ENCODE results near the gene GLA. TPM values are rescaled to one million over a fixed set of nuclear protein-coding genes. Genes with fewer than 3 reads are reported as not detected.

GLA gene
- total and polyA plus RNA-seq, 2 of the 13 experiments (the other 11 are each of a cell fraction or from before 2014, with no cell fraction given) = 31.4 to 59.3 TPM

DNA sequence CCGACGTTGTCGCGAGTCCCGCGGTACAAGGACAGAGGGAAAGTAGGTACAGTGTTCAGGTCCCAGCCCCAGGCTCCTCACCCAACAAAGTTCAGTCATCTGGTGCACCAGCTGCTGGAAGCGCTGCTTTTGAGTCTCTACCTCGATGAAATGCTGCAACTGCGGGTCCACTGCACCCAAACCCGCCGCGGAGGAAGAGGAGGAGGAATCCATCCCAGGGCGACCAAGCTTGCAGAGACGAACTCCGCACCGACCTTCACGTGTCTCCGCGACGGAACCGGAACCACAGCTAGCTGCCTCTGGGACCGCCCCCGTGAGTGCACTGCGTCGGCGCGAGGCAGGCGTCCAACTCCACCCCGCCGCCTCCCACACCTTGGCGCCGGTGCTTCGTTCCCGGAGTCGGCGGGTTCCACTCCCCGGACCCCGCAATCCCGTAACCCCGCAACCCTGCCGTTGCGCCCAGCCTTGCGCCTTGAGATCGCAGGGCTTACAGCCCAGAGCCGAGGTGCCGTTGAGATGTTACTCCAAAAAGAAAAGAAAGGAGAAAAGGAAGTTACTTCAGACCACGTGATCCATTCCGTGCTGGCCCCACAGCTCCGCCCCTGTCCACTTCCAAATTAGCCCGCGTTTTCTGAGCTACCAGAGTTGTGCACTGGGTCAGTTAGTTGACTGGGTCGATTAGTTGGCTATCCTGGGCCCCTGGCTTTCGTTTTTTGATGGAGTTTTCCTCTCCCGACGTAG, 59.1 kb downstream of the GLA start, which contains the start of gene TIMM8A (continued):
- TF ChIP-seq, protein P1, sequence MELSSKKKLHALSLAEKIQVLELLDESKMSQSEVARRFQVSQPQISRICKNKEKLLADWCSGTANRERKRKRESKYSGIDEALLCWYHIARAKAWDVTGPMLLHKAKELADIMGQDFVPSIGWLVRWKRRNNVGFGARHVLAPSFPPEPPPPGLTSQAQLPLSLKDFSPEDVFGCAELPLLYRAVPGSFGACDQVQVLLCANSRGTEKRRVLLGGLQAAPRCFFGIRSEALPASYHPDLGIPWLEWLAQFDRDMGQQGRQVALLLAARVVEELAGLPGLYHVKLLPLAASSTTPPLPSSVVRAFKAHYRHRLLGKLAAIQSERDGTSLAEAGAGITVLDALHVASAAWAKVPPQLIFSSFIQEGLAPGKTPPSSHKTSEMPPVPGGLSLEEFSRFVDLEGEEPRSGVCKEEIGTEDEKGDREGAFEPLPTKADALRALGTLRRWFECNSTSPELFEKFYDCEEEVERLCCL (CRISPR knock-in tag; IDR thresholded peaks at IDR 0.05; ENCODE audit: borderline replicate concordance) = no peak
- TF ChIP-seq HIVEP1 (CRISPR knock-in tag; IDR thresholded peaks at IDR 0.05) (no peak), JARID2 (CRISPR knock-in tag; IDR thresholded peaks at IDR 0.05; ENCODE audit: insufficient replicate concordance) (no peak), CEBPG (CRISPR knock-in tag; IDR thresholded peaks at IDR 0.05) (no peak), NBN (conservative IDR thresholded peaks at IDR 0.05) (no peak), ZNF670 (CRISPR knock-in tag; IDR thresholded peaks at IDR 0.05; ENCODE audit: borderline replicate concordance) (no peak), RBFOX2 (IDR thresholded peaks at IDR 0.05; ENCODE audit: low read depth, low read length) (peak; percentile 89), MAFF (IDR thresholded peaks at IDR 0.05; ENCODE audit: low read depth, low read length) (no peak), HOXA5 (CRISPR knock-in tag; IDR thresholded peaks at IDR 0.05) (no peak), KDM6A (CRISPR knock-in tag; IDR thresholded peaks at IDR 0.05; ENCODE audit: low read depth) (no peak), POLR2A (IDR thresholded peaks at IDR 0.05; ENCODE audit: insufficient read depth in 1 of 2, low read depth in 2 of 2, low read length in 2 of 2) (peak; percentile 79 to 90), ZNF546 (CRISPR knock-in tag; conservative IDR thresholded peaks at IDR 0.05) (no peak), KMT2A (CRISPR knock-in tag; IDR thresholded peaks at IDR 0.05) (peak; percentile 67; the same call in 1 of the 2 replicates), CBX5 (CRISPR knock-in tag; IDR thresholded peaks at IDR 0.05; ENCODE audit: borderline replicate concordance) (no peak), SPEN (CRISPR knock-in tag; IDR thresholded peaks at IDR 0.05; ENCODE audit: low read depth) (no peak; the same call in 1 of the 2 replicates)
- TF ChIP-seq, protein P2, sequence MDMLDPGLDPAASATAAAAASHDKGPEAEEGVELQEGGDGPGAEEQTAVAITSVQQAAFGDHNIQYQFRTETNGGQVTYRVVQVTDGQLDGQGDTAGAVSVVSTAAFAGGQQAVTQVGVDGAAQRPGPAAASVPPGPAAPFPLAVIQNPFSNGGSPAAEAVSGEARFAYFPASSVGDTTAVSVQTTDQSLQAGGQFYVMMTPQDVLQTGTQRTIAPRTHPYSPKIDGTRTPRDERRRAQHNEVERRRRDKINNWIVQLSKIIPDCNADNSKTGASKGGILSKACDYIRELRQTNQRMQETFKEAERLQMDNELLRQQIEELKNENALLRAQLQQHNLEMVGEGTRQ (IDR thresholded peaks at IDR 0.05; ENCODE audit: low read depth, low read length) = peak; percentile 74
- TF ChIP-seq, protein P2 (CRISPR knock-in tag; IDR thresholded peaks at IDR 0.05; ENCODE audit: borderline replicate concordance) = peak; percentile 86; the same call in 1 of the 2 replicates
- TF ChIP-seq, protein P3, sequence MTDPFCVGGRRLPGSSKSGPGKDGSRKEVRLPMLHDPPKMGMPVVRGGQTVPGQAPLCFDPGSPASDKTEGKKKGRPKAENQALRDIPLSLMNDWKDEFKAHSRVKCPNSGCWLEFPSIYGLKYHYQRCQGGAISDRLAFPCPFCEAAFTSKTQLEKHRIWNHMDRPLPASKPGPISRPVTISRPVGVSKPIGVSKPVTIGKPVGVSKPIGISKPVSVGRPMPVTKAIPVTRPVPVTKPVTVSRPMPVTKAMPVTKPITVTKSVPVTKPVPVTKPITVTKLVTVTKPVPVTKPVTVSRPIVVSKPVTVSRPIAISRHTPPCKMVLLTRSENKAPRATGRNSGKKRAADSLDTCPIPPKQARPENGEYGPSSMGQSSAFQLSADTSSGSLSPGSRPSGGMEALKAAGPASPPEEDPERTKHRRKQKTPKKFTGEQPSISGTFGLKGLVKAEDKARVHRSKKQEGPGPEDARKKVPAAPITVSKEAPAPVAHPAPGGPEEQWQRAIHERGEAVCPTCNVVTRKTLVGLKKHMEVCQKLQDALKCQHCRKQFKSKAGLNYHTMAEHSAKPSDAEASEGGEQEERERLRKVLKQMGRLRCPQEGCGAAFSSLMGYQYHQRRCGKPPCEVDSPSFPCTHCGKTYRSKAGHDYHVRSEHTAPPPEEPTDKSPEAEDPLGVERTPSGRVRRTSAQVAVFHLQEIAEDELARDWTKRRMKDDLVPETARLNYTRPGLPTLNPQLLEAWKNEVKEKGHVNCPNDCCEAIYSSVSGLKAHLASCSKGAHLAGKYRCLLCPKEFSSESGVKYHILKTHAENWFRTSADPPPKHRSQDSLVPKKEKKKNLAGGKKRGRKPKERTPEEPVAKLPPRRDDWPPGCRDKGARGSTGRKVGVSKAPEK (CRISPR knock-in tag; IDR thresholded peaks at IDR 0.05; ENCODE audit: borderline replicate concordance) = no peak
- TF ChIP-seq, protein P4, sequence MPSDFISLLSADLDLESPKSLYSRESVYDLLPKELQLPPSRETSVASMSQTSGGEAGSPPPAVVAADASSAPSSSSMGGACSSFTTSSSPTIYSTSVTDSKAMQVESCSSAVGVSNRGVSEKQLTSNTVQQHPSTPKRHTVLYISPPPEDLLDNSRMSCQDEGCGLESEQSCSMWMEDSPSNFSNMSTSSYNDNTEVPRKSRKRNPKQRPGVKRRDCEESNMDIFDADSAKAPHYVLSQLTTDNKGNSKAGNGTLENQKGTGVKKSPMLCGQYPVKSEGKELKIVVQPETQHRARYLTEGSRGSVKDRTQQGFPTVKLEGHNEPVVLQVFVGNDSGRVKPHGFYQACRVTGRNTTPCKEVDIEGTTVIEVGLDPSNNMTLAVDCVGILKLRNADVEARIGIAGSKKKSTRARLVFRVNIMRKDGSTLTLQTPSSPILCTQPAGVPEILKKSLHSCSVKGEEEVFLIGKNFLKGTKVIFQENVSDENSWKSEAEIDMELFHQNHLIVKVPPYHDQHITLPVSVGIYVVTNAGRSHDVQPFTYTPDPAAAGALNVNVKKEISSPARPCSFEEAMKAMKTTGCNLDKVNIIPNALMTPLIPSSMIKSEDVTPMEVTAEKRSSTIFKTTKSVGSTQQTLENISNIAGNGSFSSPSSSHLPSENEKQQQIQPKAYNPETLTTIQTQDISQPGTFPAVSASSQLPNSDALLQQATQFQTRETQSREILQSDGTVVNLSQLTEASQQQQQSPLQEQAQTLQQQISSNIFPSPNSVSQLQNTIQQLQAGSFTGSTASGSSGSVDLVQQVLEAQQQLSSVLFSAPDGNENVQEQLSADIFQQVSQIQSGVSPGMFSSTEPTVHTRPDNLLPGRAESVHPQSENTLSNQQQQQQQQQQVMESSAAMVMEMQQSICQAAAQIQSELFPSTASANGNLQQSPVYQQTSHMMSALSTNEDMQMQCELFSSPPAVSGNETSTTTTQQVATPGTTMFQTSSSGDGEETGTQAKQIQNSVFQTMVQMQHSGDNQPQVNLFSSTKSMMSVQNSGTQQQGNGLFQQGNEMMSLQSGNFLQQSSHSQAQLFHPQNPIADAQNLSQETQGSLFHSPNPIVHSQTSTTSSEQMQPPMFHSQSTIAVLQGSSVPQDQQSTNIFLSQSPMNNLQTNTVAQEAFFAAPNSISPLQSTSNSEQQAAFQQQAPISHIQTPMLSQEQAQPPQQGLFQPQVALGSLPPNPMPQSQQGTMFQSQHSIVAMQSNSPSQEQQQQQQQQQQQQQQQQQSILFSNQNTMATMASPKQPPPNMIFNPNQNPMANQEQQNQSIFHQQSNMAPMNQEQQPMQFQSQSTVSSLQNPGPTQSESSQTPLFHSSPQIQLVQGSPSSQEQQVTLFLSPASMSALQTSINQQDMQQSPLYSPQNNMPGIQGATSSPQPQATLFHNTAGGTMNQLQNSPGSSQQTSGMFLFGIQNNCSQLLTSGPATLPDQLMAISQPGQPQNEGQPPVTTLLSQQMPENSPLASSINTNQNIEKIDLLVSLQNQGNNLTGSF (CRISPR knock-in tag; IDR thresholded peaks at IDR 0.05) = no peak

All from HepG2 (cell line).